Measurements from ENCODE around the gene TRPV4. TPM values are rescaled to one million over a fixed set of nuclear protein-coding genes. Genes with fewer than 3 reads are reported as not detected.

The TRPV4 gene
- total and polyA plus RNA-seq, 2 experiments from 2014 or later: 0.66 to 1.1 TPM

GRCh38 chr12:109818253-109818652 is 14.9 kb downstream of the TRPV4 start:
- Mint-ChIP-seq H3K9me3 (no peaks in the 10 kb centered on the region), H3K27me3 (ENCODE audit: insufficient read depth, low read depth, poor library complexity) (peaks cover 6% of the 10 kb centered on the region), H3K27ac (no peak overlapping the region), H3K4me1 (peaks cover 10% of the 10 kb centered on the region; the same call in 2 of the 3 replicates), H3K36me3 (ENCODE audit: low read depth) (no peaks in the 10 kb centered on the region), H3K4me3 (no peak overlapping the region)
- 0 out of 2 replicates have a peak, but pooled peaks cover 7% of the 10 kb centered on the region for H3K9me2 ChIP-seq (ENCODE audit: insufficient read depth)
- no peak for ATAC-seq
- TF ChIP-seq REST (IDR thresholded peaks at IDR 0.05; ENCODE audit: unreplicated experiment) (no peak), EZH2phosphoT487 (IDR thresholded peaks at IDR 0.05; ENCODE audit: unreplicated experiment) (no peak), JUNB (IDR thresholded peaks at IDR 0.05; ENCODE audit: unreplicated experiment) (no peak), NANOG (IDR thresholded peaks at IDR 0.05; ENCODE audit: borderline replicate concordance) (no peak), ETS1 (IDR thresholded peaks at IDR 0.05) (no peak), ZNF331 (CRISPR knock-in tag; IDR thresholded peaks at IDR 0.05; ENCODE audit: low read depth) (no peak), STAT1 (IDR thresholded peaks at IDR 0.05; ENCODE audit: unreplicated experiment) (no peak), CREB1 (CRISPR knock-in tag; IDR thresholded peaks at IDR 0.05; ENCODE audit: low read depth) (no peak), ZNF114 (CRISPR knock-in tag; IDR thresholded peaks at IDR 0.05) (no peak), POLR2AphosphoS5 (IDR thresholded peaks at IDR 0.05; ENCODE audit: low read depth) (no peak), CTCF (conservative IDR thresholded peaks at IDR 0.05; ENCODE audit: low read depth in 2 of 2) (no peak), ZNF462 (CRISPR knock-in tag; IDR thresholded peaks at IDR 0.05) (no peak), EZH2 (IDR thresholded peaks at IDR 0.05; ENCODE audit: low read depth, unreplicated experiment) (no peak)
- DNase-seq (ENCODE audit: low spot score): no peak
- H3F3A ChIP-seq (replicated peaks; ENCODE audit: low read depth): no peaks in the 10 kb centered on the region
- H3K4me1 ChIP-seq (ENCODE audit: insufficient read depth): no peaks in the 10 kb centered on the region
- no peaks in the 10 kb centered on the region for H3K27me3 ChIP-seq (ENCODE audit: insufficient read depth)
- H3K27ac ChIP-seq (ENCODE audit: low read depth): no peak overlapping the region
- no peak overlapping the region for H2AFZ ChIP-seq
- H3K79me2 ChIP-seq (replicated peaks; ENCODE audit: insufficient read depth): no peaks in the 10 kb centered on the region
- no peak overlapping the region for H3K4me3 ChIP-seq
- no peaks in the 10 kb centered on the region for H4K20me1 ChIP-seq (replicated peaks; ENCODE audit: insufficient read depth)
- no peaks in the 10 kb centered on the region for H3K36me3 ChIP-seq (ENCODE audit: insufficient read depth)
- H3K4me2 ChIP-seq: no peak overlapping the region

Measured in GM23338 (cell line).